IMR-90 (cell line): ENCODE data around the gene ADARB2. TPM values are rescaled to one million over a fixed set of nuclear protein-coding genes. Genes with fewer than 3 reads are reported as not detected.
"Not testable (repeated sequence)": the region's sequence is repeated elsewhere in the genome, so short reads cannot be mapped to it uniquely, and the experiment has no call there.

Experiments used
- ATAC-seq: fragments of 200-7000 bp; cut with Tn5 transposase; 2 replicates; pipeline ENCODE4 v1.9.1; 2020; ENCODE audit warnings: low read depth, mild to moderate bottlenecking, moderate library complexity
- BruUV-seq: library from RNA; stranded (reverse); fragments of 400-500 nt; replicated peaks from 2 replicates; lab custom pipeline; 2021; lab: Mats Ljungman, UMichigan
- CTCF ChIA-PET: fragments of 300-600 bp; formaldehyde crosslinking; extraction: SDS; loops from one replicate; lab custom pipeline; 2021; ENCODE audit warnings: antibody characterized with exemption; lab: Yijun Ruan, JAX
- POLR2A ChIA-PET: fragments of 300-600 bp; sonication (Branson Sonifier 250); formaldehyde crosslinking; loops from one replicate; lab custom pipeline; 2022; ENCODE audit warnings: antibody characterized with exemption; ENCODE audit not compliant: unreplicated experiment; lab: Charles Lee
- DNase-seq: peaks from one replicate; pipeline ENCODE4 v3.0.0; 2013
- H2AFZ ChIP-seq: replicated peaks from 2 replicates; pipeline ENCODE3; 2013; ENCODE audit warnings: low read length, mild to moderate bottlenecking; ENCODE audit not compliant: poor library complexity
- H2AK5ac ChIP-seq: 2 replicates; pipeline ENCODE4 v1.6.1; 2013; ENCODE audit warnings: low read depth, low read length, inconsistent platforms
- H2AK9ac ChIP-seq: replicated peaks from 2 replicates; pipeline ENCODE3; 2013; ENCODE audit warnings: mild to moderate bottlenecking, low read depth, low read length, moderate library complexity; ENCODE audit not compliant: poor library complexity
- H2BK120ac ChIP-seq: 2 replicates; pipeline ENCODE4 v1.6.1; 2013; ENCODE audit warnings: low read depth, low read length, inconsistent platforms
- H2BK15ac ChIP-seq: 3 replicates; pipeline ENCODE4 v1.6.1; 2013; ENCODE audit warnings: low read depth, low read length, inconsistent platforms
- H2BK20ac ChIP-seq: 2 replicates; pipeline ENCODE4 v1.6.1; 2013; ENCODE audit warnings: low read depth, mild to moderate bottlenecking, inconsistent platforms, low read length, moderate library complexity
- H2BK5ac ChIP-seq: 2 replicates; pipeline ENCODE4 v1.6.1; 2013; ENCODE audit warnings: mild to moderate bottlenecking, low read depth, low read length, inconsistent platforms; ENCODE audit not compliant: poor library complexity, severe bottlenecking
- H3K14ac ChIP-seq: replicated peaks from 2 replicates; pipeline ENCODE4 v1.6.1; 2013; ENCODE audit warnings: low read depth, low read length, inconsistent platforms
- H3K18ac ChIP-seq: 2 replicates; pipeline ENCODE4 v1.6.1; 2013; ENCODE audit warnings: low read depth, low read length, control low read depth
- H3K23ac ChIP-seq: 2 replicates; pipeline ENCODE4 v1.6.1; 2013; ENCODE audit warnings: low read depth, low read length, inconsistent platforms
- H3K27ac ChIP-seq: 2 replicates; pipeline ENCODE4 v1.5.1; 2013; ENCODE audit warnings: mild to moderate bottlenecking, control low read depth, low read length; ENCODE audit not compliant: insufficient read depth
- H3K27me3 ChIP-seq: 2 replicates; pipeline ENCODE4 v1.6.1; 2013; ENCODE audit warnings: low read length; ENCODE audit not compliant: control insufficient read depth, insufficient read depth
- H3K36me3 ChIP-seq: 2 replicates; pipeline ENCODE4 v1.6.1; 2013; ENCODE audit warnings: low read length, mixed read lengths; ENCODE audit not compliant: control insufficient read depth, insufficient read depth
- H3K4ac ChIP-seq: 2 replicates; pipeline ENCODE4 v1.6.1; 2013; ENCODE audit warnings: low read depth, low read length, inconsistent platforms
- H3K4me1 ChIP-seq: 2 replicates; pipeline ENCODE4 v1.6.1; 2013; ENCODE audit warnings: low read length, mixed read lengths; ENCODE audit not compliant: control insufficient read depth, insufficient read depth
- H3K4me2 ChIP-seq: 2 replicates; pipeline ENCODE4 v1.6.1; 2013; ENCODE audit warnings: low read depth, mild to moderate bottlenecking, control low read depth, low read length, moderate library complexity
- H3K4me3 ChIP-seq: 2 replicates; pipeline ENCODE4 v1.5.1; 2013; ENCODE audit warnings: low read depth, mild to moderate bottlenecking, control low read depth, low read length, moderate library complexity; ENCODE audit not compliant: insufficient read depth
- H3K56ac ChIP-seq: 2 replicates; pipeline ENCODE4 v1.6.1; 2013; ENCODE audit warnings: low read length, inconsistent platforms; ENCODE audit not compliant: insufficient read depth; ENCODE audit errors: extremely low read depth
- H3K79me1 ChIP-seq, 2 experiments: 2 replicates each; pipeline ENCODE4 v1.6.1; 2013; ENCODE audit warnings: low read length in 2 of 2, inconsistent platforms in 1 of 2, low read depth in 1 of 2
- H3K9ac ChIP-seq: 2 replicates; pipeline ENCODE4 v1.6.1; 2013; ENCODE audit warnings: low read depth, low read length, control low read depth
- H3K9me1 ChIP-seq: 2 replicates; pipeline ENCODE4 v1.6.1; 2013; ENCODE audit warnings: low read length, inconsistent platforms; ENCODE audit not compliant: insufficient read depth
- H3K9me3 ChIP-seq: 2 replicates; pipeline ENCODE4 v1.6.1; 2013; ENCODE audit warnings: low read length; ENCODE audit not compliant: control insufficient read depth, insufficient read depth
- H4K20me1 ChIP-seq: 2 replicates; pipeline ENCODE4 v1.6.1; 2013; ENCODE audit warnings: low read length, inconsistent platforms; ENCODE audit not compliant: insufficient read depth
- H4K5ac ChIP-seq: 2 replicates; pipeline ENCODE4 v1.6.1; 2013; ENCODE audit warnings: mild to moderate bottlenecking, low read depth, low read length, control low read depth
- H4K8ac ChIP-seq, 2 experiments: 2 replicates each; pipeline ENCODE4 v1.6.1; 2013; ENCODE audit warnings: low read depth in 2 of 2, low read length in 2 of 2, control low read depth in 1 of 2, inconsistent platforms in 1 of 2
- H4K91ac ChIP-seq: 2 replicates; pipeline ENCODE4 v1.6.1; 2013; ENCODE audit warnings: low read depth, low read length, inconsistent platforms; ENCODE audit not compliant: insufficient read depth
- WGBS, 2 experiments: methylation state at CpG; one replicate each; pipeline versions ENCODE4 v1.1.5 to v1.1.7; 2013; ENCODE audit warnings: missing lambda C conversion rate in 2 of 2; ENCODE audit not compliant: insufficient read length in 1 of 2; ENCODE audit errors: extremely low coverage in 2 of 2; 5-methylcytosine and 5-hydroxymethylcytosine counted together
- dilution Hi-C: fragments of 300-500 bp; cut with HindIII; formaldehyde crosslinking; loops from one replicate; pipeline ENCODE4 v1.14.3; 2018; ENCODE audit warnings: low sequenced_read_pairs; ENCODE audit not compliant: unreplicated experiment
- in situ Hi-C: fragments of 300-500 bp; cut with MboI; formaldehyde crosslinking; loops from 3 replicates; pipeline ENCODE4 v1.14.3; 2019; ENCODE audit warnings: low sequenced_read_pairs, inconsistent platforms, mixed read lengths
- intact Hi-C: fragments of 100-400 bp; cut with micrococcal nuclease; formaldehyde crosslinking; loops from 2 replicates; pipeline ENCODE4 v1.10.0; 2022
- polyA plus RNA-seq, 3 experiments: library from polyadenylated mRNA; depleted of rRNA; stranded (reverse); fragments of >200 nt; gene quantifications; 2 replicates each; pipeline ENCODE4 v1.2.3, GENCODE V29; 2012; ENCODE audit warnings: low replicate concordance in 1 of 3
- total RNA-seq: library from RNA; depleted of rRNA; stranded (reverse); fragments of >200 nt; gene quantifications from 2 replicates; pipeline ENCODE4 v1.2.3, GENCODE V29; 2012

The ADARB2 gene
- total and polyA plus RNA-seq, 2 of the 4 experiments (the other 2 are of a cell fraction), result not detected

DNA sequence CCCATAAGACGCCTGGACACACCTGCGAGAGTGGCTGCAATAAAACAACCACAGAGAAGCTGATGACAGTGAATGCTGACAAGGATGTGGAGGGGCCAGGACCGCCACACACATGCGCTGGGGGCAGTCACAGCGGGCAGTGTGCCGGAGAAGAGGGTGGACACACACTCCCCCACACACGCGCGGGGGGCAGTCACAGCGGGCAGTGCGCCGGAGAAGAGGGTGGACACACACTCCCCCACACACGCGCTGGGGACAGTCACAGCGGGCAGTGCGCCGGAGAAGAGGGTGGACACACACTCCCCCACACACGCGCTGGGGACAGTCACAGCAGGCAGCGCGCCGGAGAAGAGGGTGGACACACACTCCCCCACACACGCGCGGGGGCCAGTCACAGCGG, 273.4 kb downstream of the ADARB2 start:
- H3K23ac ChIP-seq, H2BK5ac ChIP-seq, H3K27ac ChIP-seq, POLR2A ChIA-PET, H4K20me1 ChIP-seq, H2BK20ac ChIP-seq, H3K27me3 ChIP-seq, H4K8ac ChIP-seq, H3K4me1 ChIP-seq, H3K18ac ChIP-seq, H3K9me1 ChIP-seq, H2AK9ac ChIP-seq, H3K36me3 ChIP-seq, in situ Hi-C loops, H4K91ac ChIP-seq, H3K14ac ChIP-seq, H3K79me1 ChIP-seq, H3K56ac ChIP-seq, dilution Hi-C loops, intact Hi-C loops, H3K4ac ChIP-seq, H3K4me2 ChIP-seq, BruUV-seq, H2AFZ ChIP-seq, H2BK120ac ChIP-seq, H3K9ac ChIP-seq, H2BK15ac ChIP-seq, CTCF ChIA-PET, ATAC-seq, H4K5ac ChIP-seq, H3K4me3 ChIP-seq, H2AK5ac ChIP-seq, DNase-seq: not testable (repeated sequence)
- no CpG with 5 or more reads among the region's 26 CpGs for WGBS, 2 experiments
- peaks cover 38% of the 10 kb centered on the region for H3K9me3 ChIP-seq
